Peyer's patch (tissue), 4 donors: ENCODE measurements around the gene EPB41L5.

Source experiments
- POLR2A ChIP-seq, 2 donors: fragments of 450-650 bp; IDR thresholded peaks; one replicate each; pipeline ENCODE4 v1.5.1; 2017; ENCODE audit warnings: antibody characterized with exemption in 2 of 2, mild to moderate bottlenecking in 2 of 2, moderate library complexity in 2 of 2
- TF ChIP-seq, protein P1 (sequence below), 6 experiments: fragments of 450-650 bp in 4 of 6; fragments of 200-600 bp in 2 of 6; sonication (generic) in 1 of 6; IDR thresholded peaks; one replicate each; pipeline ENCODE4 v1.5.1; 2017 to 2019; ENCODE audit warnings: antibody characterized with exemption in 6 of 6, mild to moderate bottlenecking in 3 of 6, moderate library complexity in 1 of 6

DNA sequence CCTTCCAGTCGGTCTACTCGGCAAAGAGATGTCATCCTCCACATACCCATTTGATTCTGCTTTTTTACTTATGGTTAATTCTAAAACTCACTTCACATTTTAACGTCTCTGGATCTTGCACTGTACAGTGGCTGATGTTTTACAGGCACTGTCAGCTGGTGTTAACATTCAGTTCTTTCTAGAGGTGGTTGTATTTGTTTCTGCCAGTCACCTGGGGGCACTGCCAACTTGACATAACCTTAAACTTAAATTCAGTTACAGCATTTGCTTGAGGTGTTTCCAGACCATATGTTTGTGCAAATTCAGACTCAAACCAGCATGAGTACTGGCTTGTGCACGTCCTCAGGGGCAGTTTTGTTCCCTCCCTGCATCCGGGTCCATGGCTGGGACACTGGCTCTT lies 215.6 kb downstream of the EPB41L5 start:
- no peak for TF ChIP-seq POLR2A (IDR thresholded peaks at IDR 0.05)
- TF ChIP-seq, protein P1, sequence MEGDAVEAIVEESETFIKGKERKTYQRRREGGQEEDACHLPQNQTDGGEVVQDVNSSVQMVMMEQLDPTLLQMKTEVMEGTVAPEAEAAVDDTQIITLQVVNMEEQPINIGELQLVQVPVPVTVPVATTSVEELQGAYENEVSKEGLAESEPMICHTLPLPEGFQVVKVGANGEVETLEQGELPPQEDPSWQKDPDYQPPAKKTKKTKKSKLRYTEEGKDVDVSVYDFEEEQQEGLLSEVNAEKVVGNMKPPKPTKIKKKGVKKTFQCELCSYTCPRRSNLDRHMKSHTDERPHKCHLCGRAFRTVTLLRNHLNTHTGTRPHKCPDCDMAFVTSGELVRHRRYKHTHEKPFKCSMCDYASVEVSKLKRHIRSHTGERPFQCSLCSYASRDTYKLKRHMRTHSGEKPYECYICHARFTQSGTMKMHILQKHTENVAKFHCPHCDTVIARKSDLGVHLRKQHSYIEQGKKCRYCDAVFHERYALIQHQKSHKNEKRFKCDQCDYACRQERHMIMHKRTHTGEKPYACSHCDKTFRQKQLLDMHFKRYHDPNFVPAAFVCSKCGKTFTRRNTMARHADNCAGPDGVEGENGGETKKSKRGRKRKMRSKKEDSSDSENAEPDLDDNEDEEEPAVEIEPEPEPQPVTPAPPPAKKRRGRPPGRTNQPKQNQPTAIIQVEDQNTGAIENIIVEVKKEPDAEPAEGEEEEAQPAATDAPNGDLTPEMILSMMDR (IDR thresholded peaks at IDR 0.05): peak in 2 of 6 experiments; percentile 12 to 24
